ENCODE data around the gene IL33.

- TF ChIP-seq CTCF (IDR thresholded peaks at IDR 0.05; ENCODE audit: low read depth, low read length) (no peak), POLR2A (IDR thresholded peaks at IDR 0.05; ENCODE audit: extremely low read depth, insufficient read length) (no peak), MYC (IDR thresholded peaks at IDR 0.05; ENCODE audit: low read depth, low read length) (no peak), MAX (IDR thresholded peaks at IDR 0.05; ENCODE audit: low read depth, low read length) (no peak)
Observed at GRCh38 chr9:6219981-6220380, 4.4 kb downstream of the IL33 start.
